ENCODE data around the gene CHI3L1.
A peak's percentile ranks its signal among the peaks of the same experiment; 100 is the strongest.

The CHI3L1 gene

GRCh38 chr1:203207751-203208150 is 21.2 kb upstream of the CHI3L1 start:
- no peak for TF ChIP-seq CTCF (IDR thresholded peaks at IDR 0.05; ENCODE audit: low read depth, low read length, missing control alignments)
- DNase-seq (ENCODE audit: extremely low read depth, low read depth): no peak
- H3K4me3 ChIP-seq (replicated peaks; ENCODE audit: low read depth, low read length): no peak overlapping the region

- TF ChIP-seq CTCF (IDR thresholded peaks at IDR 0.05; ENCODE audit: low read depth, low read length, missing control alignments): no peak
- DNase-seq (ENCODE audit: extremely low read depth, low read depth): no peak
- H3K4me3 ChIP-seq (replicated peaks; ENCODE audit: low read depth, low read length): no peak overlapping the region
Measured at GRCh38 chr1:203206129-203206687, 19.7 kb upstream of the CHI3L1 start.

GRCh38 chr1:203204756-203205155 is 18.3 kb upstream of the CHI3L1 start:
- no peak for DNase-seq (ENCODE audit: extremely low read depth, low read depth)
- H3K4me3 ChIP-seq (replicated peaks; ENCODE audit: low read depth, low read length): no peak overlapping the region
- TF ChIP-seq CTCF (IDR thresholded peaks at IDR 0.05; ENCODE audit: low read depth, low read length, missing control alignments): no peak

- TF ChIP-seq CTCF (IDR thresholded peaks at IDR 0.05; ENCODE audit: low read depth, low read length, missing control alignments): no peak
- peak; percentile 27 for DNase-seq (ENCODE audit: extremely low read depth, low read depth)
Measured at GRCh38 chr1:203202431-203203245, 16.1 kb upstream of the CHI3L1 start.

GRCh38 chr1:203201516-203202205 is 15.2 kb upstream of the CHI3L1 start:
- no peak for DNase-seq (ENCODE audit: extremely low read depth, low read depth)
- TF ChIP-seq CTCF (IDR thresholded peaks at IDR 0.05; ENCODE audit: low read depth, low read length, missing control alignments): no peak
- H3K4me3 ChIP-seq (replicated peaks; ENCODE audit: low read depth, low read length): no peak overlapping the region

More at GRCh38 chr1:203202431-203203245, 16.1 kb upstream of the CHI3L1 start:
- no peak overlapping the region for H3K4me3 ChIP-seq (replicated peaks; ENCODE audit: low read depth, low read length)

- no peak for DNase-seq (ENCODE audit: extremely low read depth, low read depth)
- no peak overlapping the region for H3K4me3 ChIP-seq (replicated peaks; ENCODE audit: low read depth, low read length)
- TF ChIP-seq CTCF (IDR thresholded peaks at IDR 0.05; ENCODE audit: low read depth, low read length, missing control alignments): no peak
Measured at GRCh38 chr1:203200916-203201315, 14.4 kb upstream of the CHI3L1 start.

All from HFF-Myc (cell line).